ENCODE results near the gene WBP11. TPM values are rescaled to one million over a fixed set of nuclear protein-coding genes. Genes with fewer than 3 reads are reported as not detected.

The WBP11 gene
- total RNA-seq, 1 experiment from 2014 or later: 111 TPM

GRCh38 chr12:14846876-14847580, 43.8 kb upstream of the WBP11 start:
- DNase-seq (ENCODE audit: low spot score): no peak
- no peaks in the 10 kb centered on the region for H3K36me3 Mint-ChIP-seq
- no peak overlapping the region for H3K4me3 Mint-ChIP-seq
- no peak for ATAC-seq
- ChIA-PET POLR2A (no interaction called here), CTCF (interaction anchor here (1.2 to 2.3 kb wide), 4 partner anchors 36 to 374 kb away, joined by 4 to 13 read pairs (median 6); partner anchors contain the start of gene RERG)
- no peaks in the 10 kb centered on the region for H3K9me3 Mint-ChIP-seq
- no peaks in the 10 kb centered on the region; the same call in 1 of the 2 replicates for H3K4me1 Mint-ChIP-seq
- no peak overlapping the region for H3K27ac Mint-ChIP-seq
- peaks cover 4% of the 10 kb centered on the region for H3K27me3 Mint-ChIP-seq (ENCODE audit: low read depth)
- TF ChIP-seq SP1 (CRISPR knock-in tag; conservative IDR thresholded peaks at IDR 0.05) (no peak), ZNF317 (CRISPR knock-in tag; IDR thresholded peaks at IDR 0.05; ENCODE audit: borderline replicate concordance, low read depth) (no peak), ZNF396 (CRISPR knock-in tag; IDR thresholded peaks at IDR 0.05; ENCODE audit: borderline replicate concordance) (no peak), ELF4 (CRISPR knock-in tag; IDR thresholded peaks at IDR 0.05; ENCODE audit: low read depth) (no peak), CBFB (CRISPR knock-in tag; IDR thresholded peaks at IDR 0.05; ENCODE audit: low read depth) (no peak), ZNF671 (CRISPR knock-in tag; IDR thresholded peaks at IDR 0.05) (no peak), AFF4 (CRISPR knock-in tag; IDR thresholded peaks at IDR 0.05; ENCODE audit: borderline replicate concordance) (no peak), ZNF219 (CRISPR knock-in tag; IDR thresholded peaks at IDR 0.05; ENCODE audit: borderline replicate concordance) (no peak), SMAD3 (CRISPR knock-in tag; IDR thresholded peaks at IDR 0.05; ENCODE audit: borderline replicate concordance) (no peak), PRRX2 (CRISPR knock-in tag; IDR thresholded peaks at IDR 0.05) (no peak), STAT6 (CRISPR knock-in tag; conservative IDR thresholded peaks at IDR 0.05; ENCODE audit: low read depth) (no peak), ZMAT4 (CRISPR knock-in tag; IDR thresholded peaks at IDR 0.05) (no peak), NFE2L1 (CRISPR knock-in tag; IDR thresholded peaks at IDR 0.05) (no peak), E2F4 (CRISPR knock-in tag; IDR thresholded peaks at IDR 0.05; ENCODE audit: borderline replicate concordance, low read depth) (no peak), ATF1 (CRISPR knock-in tag; IDR thresholded peaks at IDR 0.05) (no peak), HMGXB4 (CRISPR knock-in tag; IDR thresholded peaks at IDR 0.05) (no peak), CREB1 (CRISPR knock-in tag; IDR thresholded peaks at IDR 0.05) (no peak)
